Gastroesophageal sphincter (tissue), 4 donors: ENCODE results near the gene FOXE3. TPM values are rescaled to one million over a fixed set of nuclear protein-coding genes. Genes with fewer than 3 reads are reported as not detected.

Experiments used
- ATAC-seq: fragments of 150-250 bp; one replicate; pipeline ENCODE4 v1.9.1; 2016; ENCODE audit warnings: mild to moderate bottlenecking, moderate library complexity
- H3K27ac ChIP-seq, 4 donors: fragments of 200-600 bp; sonication (generic) in 3 of 4; 1 replicate in 3 of 4; 2 replicates in 1 of 4; pipeline ENCODE4 v1.5.1; 2016 to 2019
- H3K27me3 ChIP-seq: fragments of 200-600 bp; sonication (generic); one replicate; pipeline ENCODE4 v1.5.1; 2019
- H3K36me3 ChIP-seq, 2 donors: fragments of 200-600 bp; sonication (generic); one replicate each; pipeline ENCODE4 v1.5.1; 2019; ENCODE audit warnings: control low read depth in 1 of 2
- H3K4me1 ChIP-seq, 3 donors: fragments of 200-600 bp; sonication (generic); 1 replicate in 2 of 3; 2 replicates in 1 of 3; pipeline ENCODE4 v1.5.1; 2016 to 2019; ENCODE audit warnings: control low read depth in 2 of 3
- H3K4me3 ChIP-seq, 2 donors: fragments of 200-600 bp; sonication (generic); one replicate each; pipeline ENCODE4 v1.5.1; 2019; ENCODE audit warnings: mild to moderate bottlenecking in 1 of 2, moderate library complexity in 1 of 2
- H3K9me3 ChIP-seq, 3 donors: fragments of 200-600 bp; sonication (generic); one replicate each; pipeline ENCODE4 v1.5.1; 2017 to 2019; ENCODE audit warnings: control low read depth in 2 of 3
- CTCF ChIP-seq, 4 experiments: fragments of 200-600 bp in 2 of 4; fragments of 450-650 bp in 2 of 4; sonication (generic) in 1 of 4; IDR thresholded peaks; one replicate each; pipeline ENCODE4 v1.5.1; 2017 to 2019; ENCODE audit warnings: antibody characterized with exemption in 4 of 4, mild to moderate bottlenecking in 2 of 4, moderate library complexity in 2 of 4
- EP300 ChIP-seq: sonication (generic); formaldehyde crosslinking; IDR thresholded peaks from one replicate; pipeline ENCODE4 v1.6.1; 2017; ENCODE audit warnings: antibody characterized with exemption, mild to moderate bottlenecking
- POLR2A ChIP-seq, 2 donors: fragments of 450-650 bp; IDR thresholded peaks; one replicate each; pipeline ENCODE4 v1.6.1; 2017; ENCODE audit warnings: antibody characterized with exemption in 2 of 2, mild to moderate bottlenecking in 2 of 2, moderate library complexity in 1 of 2
- POLR2AphosphoS5 ChIP-seq: sonication (generic); formaldehyde crosslinking; IDR thresholded peaks from one replicate; pipeline ENCODE4 v1.6.1; 2017; ENCODE audit warnings: antibody characterized with exemption
- WGBS, 2 donors: methylation state at CpG; one replicate each; pipeline ENCODE4 v1.1.5; 2018; ENCODE audit warnings: low coverage in 1 of 2; 5-methylcytosine and 5-hydroxymethylcytosine counted together
- total RNA-seq, 4 donors: library from RNA; depleted of rRNA; stranded (reverse); fragments of >200 nt; gene quantifications; one replicate each; pipeline ENCODE4 v1.1.0, GENCODE V29; 2016

FOXE3 gene
- total RNA-seq, 4 donors from 2014 or later = not detected

DNA sequence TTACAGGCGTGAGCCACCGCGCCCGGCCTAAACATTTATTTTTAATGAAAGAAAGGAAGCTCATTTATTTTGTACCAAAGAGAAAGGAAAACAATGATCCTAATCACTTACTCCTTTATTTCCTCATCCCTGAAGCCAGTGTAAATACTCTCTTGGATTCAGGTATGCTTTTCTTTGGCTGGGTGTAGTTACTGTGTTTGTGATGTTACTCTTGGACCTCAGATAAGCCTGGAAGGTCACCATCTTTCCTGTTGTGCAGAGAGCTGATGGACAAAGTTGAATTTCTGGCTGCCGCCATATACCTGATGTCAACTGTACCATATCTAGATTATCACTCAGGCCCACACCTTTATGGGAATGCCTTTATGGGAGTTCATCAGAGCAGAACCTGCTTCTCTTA is 35.4 kb upstream of the FOXE3 start:
- WGBS, 2 donors = 94 to 96% methylated on average over 4 to 5 of the region's 5 CpGs
- no peak overlapping the region for H3K4me3 ChIP-seq
- H3K4me1 ChIP-seq = peaks cover 0 to 14% (median 0%) of the 10 kb centered on the region in 3 donors
- no peaks in the 10 kb centered on the region for H3K27me3 ChIP-seq
- no peak overlapping the region for H3K27ac ChIP-seq
- ATAC-seq = no peak
- peaks cover 0 to 62% of the 10 kb centered on the region in 2 donors for H3K36me3 ChIP-seq
- H3K9me3 ChIP-seq = no peaks in the 10 kb centered on the region
- TF ChIP-seq EP300 (no peak), CTCF (IDR thresholded peaks at IDR 0.05) (no peak), POLR2A (IDR thresholded peaks at IDR 0.05) (no peak), POLR2AphosphoS5 (no peak)

- TF ChIP-seq CTCF (IDR thresholded peaks at IDR 0.05) = no peak
- no peak for TF ChIP-seq POLR2AphosphoS5
- TF ChIP-seq POLR2A (IDR thresholded peaks at IDR 0.05) = no peak
- TF ChIP-seq EP300 = no peak
- Histone ChIP-seq H3K4me3 (no peak overlapping the region), H3K27ac (no peak overlapping the region), H3K4me1 (peaks cover 0 to 9% (median 0%) of the 10 kb centered on the region in 3 donors), H3K36me3 (peaks cover 0 to 45% of the 10 kb centered on the region in 2 donors), H3K27me3 (no peaks in the 10 kb centered on the region), H3K9me3 (no peaks in the 10 kb centered on the region)
- ATAC-seq = no peak
- WGBS, 2 donors = 59 to 81% methylated on average over 3 of the region's 3 CpGs
These were observed 33.6 kb upstream of the FOXE3 start for GRCh38 chr1:47382399-47382983.

- no peak for TF ChIP-seq POLR2AphosphoS5
- no peak for TF ChIP-seq EP300
- TF ChIP-seq CTCF (IDR thresholded peaks at IDR 0.05) = no peak
- TF ChIP-seq POLR2A (IDR thresholded peaks at IDR 0.05) = no peak
- Histone ChIP-seq H3K27ac (no peak overlapping the region), H3K27me3 (no peaks in the 10 kb centered on the region), H3K36me3 (peaks cover 0 to 40% of the 10 kb centered on the region in 2 donors), H3K4me1 (peaks cover 0 to 14% (median 4%) of the 10 kb centered on the region in 3 donors), H3K4me3 (no peak overlapping the region), H3K9me3 (no peaks in the 10 kb centered on the region)
- ATAC-seq = no peak
- 100% methylated on average over 2 to 3 of the region's 3 CpGs for WGBS, 2 donors
These were observed 32.0 kb upstream of the FOXE3 start for GRCh38 chr1:47384083-47384482.

GRCh38 chr1:47385020-47385419 is 31.1 kb upstream of the FOXE3 start:
- TF ChIP-seq EP300 = no peak
- no peak for TF ChIP-seq POLR2AphosphoS5
- no peak for TF ChIP-seq CTCF (IDR thresholded peaks at IDR 0.05)
- no peak for TF ChIP-seq POLR2A (IDR thresholded peaks at IDR 0.05)
- ATAC-seq = no peak
- H3K27me3 ChIP-seq = no peaks in the 10 kb centered on the region
- H3K4me1 ChIP-seq = peaks cover 0 to 15% (median 4%) of the 10 kb centered on the region in 3 donors
- H3K4me3 ChIP-seq = no peak overlapping the region
- 85% methylated on average over 6 of the region's 6 CpGs; no CpG with 5 or more reads in 1 of the 2 donors for WGBS, 2 donors
- H3K36me3 ChIP-seq = peaks cover 0 to 31% of the 10 kb centered on the region in 2 donors
- H3K27ac ChIP-seq = no peak overlapping the region
- H3K9me3 ChIP-seq = no peaks in the 10 kb centered on the region

GRCh38 chr1:47386268-47386667 is 29.8 kb upstream of the FOXE3 start:
- H3K27ac ChIP-seq = no peak overlapping the region
- H3K27me3 ChIP-seq = no peaks in the 10 kb centered on the region
- H3K4me1 ChIP-seq = peaks cover 0 to 15% (median 4%) of the 10 kb centered on the region in 3 donors
- ATAC-seq = no peak
- WGBS, 2 donors = 93% methylated on average over 3 to 5 of the region's 5 CpGs
- H3K36me3 ChIP-seq = peaks cover 0 to 19% of the 10 kb centered on the region in 2 donors
- no peak for TF ChIP-seq EP300
- no peak for TF ChIP-seq POLR2AphosphoS5
- no peak for TF ChIP-seq CTCF (IDR thresholded peaks at IDR 0.05)
- no peak for TF ChIP-seq POLR2A (IDR thresholded peaks at IDR 0.05)
- no peaks in the 10 kb centered on the region for H3K9me3 ChIP-seq
- no peak overlapping the region for H3K4me3 ChIP-seq
